SJSA1 (cell line): Measurements from ENCODE around the gene POLG2. TPM values are rescaled to one million over a fixed set of nuclear protein-coding genes. Genes with fewer than 3 reads are reported as not detected.
A peak's percentile ranks its signal among the peaks of the same experiment; 100 is the strongest.

Source experiments
- DNase-seq, 2 experiments: peaks; one replicate each; pipeline ENCODE4 v3.0.0-alpha.2; 2015 to 2020; ENCODE audit warnings: low spot score in 2 of 2, low read depth in 1 of 2
- H3K27ac ChIP-seq: fragments of 250-450 bp; sonication (Bioruptor Pico); 2 replicates; pipeline ENCODE4 v1.5.1; 2020; ENCODE audit warnings: mild to moderate bottlenecking, moderate library complexity
- H3K27me3 ChIP-seq: fragments of 250-450 bp; sonication (Bioruptor Pico); replicated peaks from 2 replicates; pipeline ENCODE4 v1.5.1; 2020; ENCODE audit warnings: mild to moderate bottlenecking, moderate library complexity
- H3K36me3 ChIP-seq: fragments of 250-450 bp; sonication (Bioruptor Pico); 2 replicates; pipeline ENCODE4 v1.5.1; 2020; ENCODE audit warnings: mild to moderate bottlenecking
- H3K4me1 ChIP-seq: fragments of 250-450 bp; sonication (Bioruptor Pico); replicated peaks from 2 replicates; pipeline ENCODE4 v1.6.1; 2021; ENCODE audit warnings: mild to moderate bottlenecking
- H3K4me3 ChIP-seq: fragments of 250-450 bp; sonication (Bioruptor Pico); 2 replicates; pipeline ENCODE4 v1.5.1; 2020; ENCODE audit warnings: mild to moderate bottlenecking
- H3K9me3 ChIP-seq: fragments of 250-450 bp; sonication (Bioruptor Pico); replicated peaks from 2 replicates; pipeline ENCODE4 v1.5.1; 2020; ENCODE audit warnings: mild to moderate bottlenecking
- total RNA-seq: library from RNA; depleted of rRNA; stranded (reverse); fragments of >200 nt; shearing (Covaris generic); gene quantifications from 2 replicates; pipeline ENCODE4 v1.2.3, GENCODE V29; 2014; rRNA removed

Gene POLG2
- 7.0 and 7.5 TPM in 2 replicates for total RNA-seq

GRCh38 chr17:64496786-64497564 lies at the start of gene POLG2:
TSS of gene POLG2 (minus strand) at chr17:64497054. CDS start at chr17:64496968, 86 bp downstream.
- H3K27me3 ChIP-seq = no peaks in the 10 kb centered on the region
- H3K36me3 ChIP-seq = peaks cover 69% of the 10 kb centered on the region
- H3K4me1 ChIP-seq = peaks cover 27% of the 10 kb centered on the region

DNA sequence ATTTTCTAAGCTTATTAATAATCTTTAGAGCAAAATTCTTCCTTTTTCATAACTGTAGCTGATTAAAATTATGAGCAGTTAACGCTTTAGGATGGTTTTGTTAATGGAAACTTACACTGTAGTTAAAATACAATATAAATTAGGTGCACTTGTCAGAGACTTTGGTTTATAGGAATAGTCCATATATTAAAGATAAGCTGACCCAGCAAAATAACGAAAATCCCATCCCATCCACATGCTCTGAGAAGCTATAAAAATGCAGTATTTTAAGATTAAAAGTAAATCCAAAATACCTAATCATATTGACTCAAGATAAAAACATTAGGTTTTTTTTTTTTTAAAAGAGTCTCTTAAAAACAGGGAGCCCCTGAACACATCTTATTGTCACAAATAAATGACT lies 47.9 kb upstream of the POLG2 start:
- H3K9me3 ChIP-seq = no peaks in the 10 kb centered on the region
- no peak overlapping the region for H3K4me3 ChIP-seq
- peaks cover 93% of the 10 kb centered on the region for H3K36me3 ChIP-seq
- H3K27me3 ChIP-seq = no peaks in the 10 kb centered on the region
- no peak overlapping the region for H3K27ac ChIP-seq
- no peaks in the 10 kb centered on the region for H3K4me1 ChIP-seq
- DNase-seq = no peak

More at GRCh38 chr17:64496786-64497564, at the start of gene POLG2:
- Histone ChIP-seq H3K27ac (peak within 1 kb of the TSS; percentile 68), H3K9me3 (no peaks in the 10 kb centered on the region), H3K4me3 (peak within 1 kb of the TSS; percentile 51)
- DNase-seq = peak; percentile 95 to 97

- Histone ChIP-seq H3K27me3 (no peaks in the 10 kb centered on the region), H3K9me3 (no peaks in the 10 kb centered on the region), H3K36me3 (peaks cover 92% of the 10 kb centered on the region), H3K4me1 (no peaks in the 10 kb centered on the region), H3K27ac (no peak overlapping the region), H3K4me3 (no peak overlapping the region)
- no peak for DNase-seq
Measured at GRCh38 chr17:64540118-64540776, 43.4 kb upstream of the POLG2 start.

DNA sequence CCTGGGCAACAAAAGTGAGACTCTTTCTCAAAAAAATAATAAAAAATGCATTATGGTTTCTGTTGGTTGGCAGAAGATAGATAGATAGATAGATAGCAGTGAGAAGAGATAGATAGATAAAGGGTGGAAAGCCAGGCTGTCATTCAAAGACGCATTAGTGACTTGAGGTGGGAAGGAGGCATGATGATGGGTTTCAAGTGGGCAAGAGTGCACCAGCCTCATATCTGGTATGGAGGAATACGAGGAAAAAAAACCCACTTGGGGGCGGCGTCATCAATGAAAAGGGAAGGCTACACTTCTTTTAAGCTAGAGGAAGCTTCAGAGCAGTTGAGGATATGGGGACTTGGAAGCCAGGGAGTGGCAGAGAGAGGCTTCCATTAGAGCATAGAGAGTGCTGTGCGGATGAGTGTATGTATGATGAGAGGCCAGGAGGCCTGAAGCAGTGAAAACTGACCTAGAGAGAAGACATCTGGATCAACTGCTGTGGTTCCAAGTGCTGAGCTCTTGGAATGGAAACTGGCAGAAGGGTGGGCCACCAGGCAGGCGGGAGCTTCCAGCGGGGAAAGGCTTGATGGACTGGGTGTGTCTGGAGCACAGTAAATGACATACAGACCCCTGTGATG lies 41.8 kb upstream of the POLG2 start:
- H3K36me3 ChIP-seq = peaks cover 92% of the 10 kb centered on the region
- H3K27ac ChIP-seq = no peak overlapping the region
- no peak for DNase-seq

DNA sequence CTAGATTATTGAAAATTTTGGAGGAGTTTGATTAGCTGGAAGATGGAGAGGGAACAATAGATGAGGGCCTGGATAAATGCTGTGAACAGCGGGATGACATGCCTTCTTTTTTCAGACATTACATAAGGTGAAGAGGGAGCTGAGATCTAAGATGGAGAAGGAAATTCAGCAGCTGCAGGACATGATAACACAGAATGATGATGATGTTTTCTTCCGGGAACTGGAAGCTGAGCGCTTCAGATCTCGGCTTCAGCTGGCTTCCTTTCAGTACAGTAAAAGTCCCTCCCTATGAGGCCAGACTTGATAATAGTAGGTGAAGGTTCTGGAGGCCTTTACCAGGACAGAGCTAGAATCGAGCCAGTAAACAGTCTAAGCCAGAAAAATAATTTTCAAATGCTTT lies 40.6 kb upstream of the POLG2 start:
- peaks cover 92% of the 10 kb centered on the region for H3K36me3 ChIP-seq

More for the DNA sequence above, 41.8 kb upstream of the POLG2 start:
- no peaks in the 10 kb centered on the region for H3K9me3 ChIP-seq
- no peaks in the 10 kb centered on the region for H3K27me3 ChIP-seq
- H3K4me1 ChIP-seq = no peaks in the 10 kb centered on the region; the same call in 1 of the 2 replicates
- H3K4me3 ChIP-seq = no peak overlapping the region

GRCh38 chr17:64536913-64537312 lies 40.1 kb upstream of the POLG2 start:
- H3K27ac ChIP-seq = no peak overlapping the region
- H3K9me3 ChIP-seq = no peaks in the 10 kb centered on the region
- no peaks in the 10 kb centered on the region for H3K27me3 ChIP-seq
- no peak overlapping the region for H3K4me3 ChIP-seq
- no peak for DNase-seq
- H3K36me3 ChIP-seq = peaks cover 92% of the 10 kb centered on the region
- H3K4me1 ChIP-seq = peaks cover 12% of the 10 kb centered on the region

More for the DNA sequence above, 40.6 kb upstream of the POLG2 start:
- Histone ChIP-seq H3K27ac (no peak overlapping the region), H3K27me3 (no peaks in the 10 kb centered on the region), H3K9me3 (no peaks in the 10 kb centered on the region), H3K4me3 (no peak overlapping the region), H3K4me1 (peaks cover 6% of the 10 kb centered on the region)
- DNase-seq = no peak

DNA sequence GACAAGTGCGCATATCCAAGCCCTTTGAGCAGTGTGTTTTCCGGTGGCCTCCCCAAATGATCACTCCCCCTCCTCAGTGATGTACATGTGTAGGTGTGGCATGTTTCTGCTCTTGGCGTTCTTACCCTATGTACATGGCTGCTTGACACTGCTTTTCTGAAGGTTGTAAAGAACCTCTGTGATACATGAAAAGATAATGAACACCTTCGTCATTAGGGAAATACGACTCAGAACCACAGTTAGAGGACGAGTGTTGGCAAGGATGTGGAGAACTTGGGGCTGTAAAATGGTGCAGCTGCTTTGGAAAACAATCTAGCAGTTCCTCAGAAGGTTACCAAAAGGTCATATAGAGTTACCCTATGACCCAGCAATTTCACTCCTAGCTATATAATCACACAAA lies 38.5 kb upstream of the POLG2 start:
- H3K4me1 ChIP-seq = peaks cover 24% of the 10 kb centered on the region
- DNase-seq = no peak
- H3K36me3 ChIP-seq = peaks cover 93% of the 10 kb centered on the region
- H3K4me3 ChIP-seq = no peak overlapping the region
- H3K9me3 ChIP-seq = no peaks in the 10 kb centered on the region
- no peaks in the 10 kb centered on the region for H3K27me3 ChIP-seq
- no peak overlapping the region for H3K27ac ChIP-seq

DNA sequence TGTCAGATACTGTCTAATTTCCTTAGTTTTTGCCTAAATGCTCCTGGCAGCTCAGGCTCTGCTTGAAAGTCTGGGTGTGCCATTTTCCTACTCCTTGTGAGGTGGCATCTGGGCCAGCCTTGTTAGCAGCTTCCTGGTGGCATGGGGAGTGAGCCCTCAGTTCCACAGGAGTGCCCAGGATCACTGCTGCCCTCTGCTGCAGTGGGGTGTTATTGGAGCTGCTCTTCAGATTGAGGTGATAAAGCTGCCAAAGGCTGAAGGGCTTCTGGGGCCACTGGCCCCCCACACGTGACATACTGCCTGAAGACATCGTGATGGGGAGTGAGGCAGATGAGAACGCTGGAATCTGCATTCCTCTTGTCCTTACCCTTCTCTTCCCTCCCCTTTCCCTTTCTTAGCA lies 37.3 kb upstream of the POLG2 start:
- H3K36me3 ChIP-seq = peaks cover 97% of the 10 kb centered on the region
- H3K9me3 ChIP-seq = no peaks in the 10 kb centered on the region
- peaks cover 24% of the 10 kb centered on the region for H3K4me1 ChIP-seq
- no peaks in the 10 kb centered on the region for H3K27me3 ChIP-seq
- H3K4me3 ChIP-seq = no peak overlapping the region
- no peak for DNase-seq
- H3K27ac ChIP-seq = no peak overlapping the region

DNA sequence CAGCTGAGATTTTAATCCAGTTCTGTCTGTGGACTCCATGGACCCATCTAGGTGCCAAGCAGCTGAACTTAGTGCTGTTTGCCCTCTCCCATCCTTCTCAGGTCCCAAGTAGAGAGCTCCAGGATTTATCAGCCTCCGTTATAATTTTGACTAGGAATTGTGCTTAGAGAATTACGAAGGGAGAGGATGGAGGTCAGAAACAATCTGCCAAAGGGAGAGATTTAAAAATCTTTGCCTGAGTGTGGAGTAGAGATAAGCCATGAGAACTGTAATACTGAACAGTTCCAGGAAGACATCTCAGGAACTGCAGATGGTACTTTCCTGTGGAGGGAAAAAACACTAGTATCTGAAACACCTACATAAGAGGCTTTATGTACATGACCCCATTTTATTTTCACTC lies 36.9 kb upstream of the POLG2 start:
- H3K36me3 ChIP-seq = peaks cover 97% of the 10 kb centered on the region
- peaks cover 24% of the 10 kb centered on the region for H3K4me1 ChIP-seq
- H3K9me3 ChIP-seq = no peaks in the 10 kb centered on the region
- no peak for DNase-seq
- H3K27me3 ChIP-seq = no peaks in the 10 kb centered on the region
- H3K27ac ChIP-seq = no peak overlapping the region
- H3K4me3 ChIP-seq = no peak overlapping the region

- Histone ChIP-seq H3K36me3 (peaks cover 99% of the 10 kb centered on the region), H3K27me3 (no peaks in the 10 kb centered on the region)
Measured at GRCh38 chr17:64532409-64532808, 35.6 kb upstream of the POLG2 start.

DNA sequence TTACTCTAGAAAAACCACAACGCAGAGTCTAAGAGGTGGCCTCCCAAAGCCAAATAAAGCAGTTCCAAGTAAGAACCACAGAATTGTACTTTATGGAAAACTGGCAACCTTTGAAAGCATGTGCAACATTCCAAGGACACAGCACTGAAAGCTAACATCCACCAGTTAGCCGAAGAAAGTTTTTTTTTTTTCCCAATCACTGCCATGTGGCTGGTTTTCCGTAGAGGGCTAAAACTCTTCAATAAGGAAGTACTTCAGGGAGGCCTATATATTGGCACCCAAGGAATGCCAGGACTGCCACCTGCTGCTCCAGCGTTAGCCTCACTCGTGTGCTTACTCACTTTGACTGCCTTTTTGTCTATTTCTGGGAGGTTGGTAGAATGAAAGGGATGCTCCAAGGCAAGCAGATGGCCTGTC lies 35.1 kb upstream of the POLG2 start:
- DNase-seq = peak in 1 of 2 experiments; percentile 83

More at GRCh38 chr17:64532409-64532808, 35.6 kb upstream of the POLG2 start:
- H3K27ac ChIP-seq = no peak overlapping the region
- no peaks in the 10 kb centered on the region for H3K9me3 ChIP-seq
- H3K4me3 ChIP-seq = no peak overlapping the region
- DNase-seq = no peak
- peaks cover 24% of the 10 kb centered on the region for H3K4me1 ChIP-seq

DNA sequence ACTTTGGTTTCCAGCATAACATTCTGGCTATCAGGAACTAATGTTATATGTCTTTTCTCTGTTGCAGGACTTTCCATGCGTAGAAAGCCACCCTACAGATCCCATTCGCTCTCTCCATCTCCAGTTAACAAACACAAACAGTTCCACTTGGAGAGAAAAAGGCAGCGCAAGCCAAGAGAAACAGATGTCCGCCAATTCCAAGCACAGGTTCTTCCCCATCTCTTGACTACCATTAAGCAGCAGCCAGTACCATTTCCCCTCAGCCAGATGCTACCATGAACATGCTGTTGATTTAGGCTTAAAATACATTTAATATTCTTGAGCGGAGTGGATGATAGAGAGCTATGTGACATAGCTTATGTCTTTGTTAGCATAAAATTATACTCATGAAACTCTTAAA lies 32.4 kb upstream of the POLG2 start:
- Histone ChIP-seq H3K36me3 (peaks cover 99% of the 10 kb centered on the region), H3K4me3 (no peak overlapping the region), H3K27me3 (no peaks in the 10 kb centered on the region), H3K27ac (no peak overlapping the region), H3K4me1 (peaks cover 24% of the 10 kb centered on the region), H3K9me3 (no peaks in the 10 kb centered on the region)
- DNase-seq = no peak

More for the DNA sequence above, 35.1 kb upstream of the POLG2 start:
- Histone ChIP-seq H3K27ac (no peak overlapping the region), H3K9me3 (no peaks in the 10 kb centered on the region), H3K36me3 (peaks cover 99% of the 10 kb centered on the region), H3K4me1 (peaks cover 24% of the 10 kb centered on the region), H3K27me3 (no peaks in the 10 kb centered on the region), H3K4me3 (no peak overlapping the region)

- Histone ChIP-seq H3K9me3 (no peaks in the 10 kb centered on the region), H3K27me3 (no peaks in the 10 kb centered on the region), H3K27ac (no peak overlapping the region), H3K4me3 (no peak overlapping the region), H3K4me1 (peaks cover 23% of the 10 kb centered on the region), H3K36me3 (peaks cover 97% of the 10 kb centered on the region)
- DNase-seq = no peak
Measured at GRCh38 chr17:64527914-64528313, 31.1 kb upstream of the POLG2 start.

GRCh38 chr17:64520359-64520758 lies 23.5 kb upstream of the POLG2 start:
- Histone ChIP-seq H3K4me3 (no peak overlapping the region), H3K27me3 (no peaks in the 10 kb centered on the region), H3K4me1 (no peaks in the 10 kb centered on the region), H3K27ac (no peak overlapping the region), H3K36me3 (peaks cover 95% of the 10 kb centered on the region), H3K9me3 (no peaks in the 10 kb centered on the region)
- DNase-seq = no peak
